Astrocyte of the hippocampus (primary cell): Measurements from ENCODE around the gene NETO1.

ENCODE experiments used
- DNase-seq: peaks from one replicate; pipeline ENCODE4 v3.0.0; 2011; ENCODE audit warnings: low read depth, low spot score

The NETO1 gene

DNA sequence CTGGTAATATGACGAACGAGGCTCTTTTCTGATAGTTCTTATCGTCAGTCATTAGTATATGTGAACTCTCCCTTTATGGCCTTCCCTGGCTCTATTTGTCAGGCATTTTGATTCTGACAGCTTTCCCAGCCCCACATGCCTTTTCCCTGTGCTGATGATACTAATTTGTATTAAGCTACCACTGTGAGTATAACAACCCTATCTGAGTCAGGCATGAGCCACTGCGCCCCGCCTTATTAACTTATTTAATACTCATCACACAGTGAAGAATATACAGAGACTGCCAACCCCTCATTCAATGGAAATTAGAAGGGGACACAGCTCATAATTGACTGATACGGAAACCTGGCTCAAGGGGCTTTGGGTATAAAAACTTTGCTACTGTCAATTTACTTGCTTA is 140.0 kb downstream of the NETO1 start:
- DNase-seq: no peak

DNA sequence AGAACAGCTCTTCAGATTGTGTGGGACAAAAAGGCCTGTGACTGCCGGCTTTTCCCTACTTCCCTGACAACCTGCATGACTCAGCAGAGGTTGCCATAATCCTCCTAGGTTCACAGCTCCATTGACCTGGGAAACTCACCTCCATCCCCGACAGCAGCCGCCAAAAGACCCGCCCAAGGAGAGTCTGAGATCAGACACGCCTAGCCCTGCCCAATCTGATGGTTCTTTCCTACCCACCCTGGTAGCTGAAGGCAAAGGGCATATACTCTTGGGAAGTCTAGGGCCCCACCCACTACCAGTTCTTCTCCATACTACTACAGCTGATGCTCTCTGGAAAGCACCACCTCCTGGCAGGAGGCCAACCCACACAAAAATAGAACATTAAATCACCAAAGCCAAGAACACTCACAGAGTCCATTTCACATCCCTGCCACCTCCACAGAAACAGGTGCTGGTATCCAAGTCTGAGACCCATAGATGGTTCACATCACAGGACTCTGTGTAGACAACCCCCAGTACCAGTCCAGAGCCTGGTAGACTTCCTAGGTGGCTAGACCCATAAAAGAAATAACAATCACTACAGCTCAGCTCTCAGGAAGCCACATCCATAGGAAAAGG is 140.6 kb downstream of the NETO1 start:
- DNase-seq: peak; percentile 2

DNA sequence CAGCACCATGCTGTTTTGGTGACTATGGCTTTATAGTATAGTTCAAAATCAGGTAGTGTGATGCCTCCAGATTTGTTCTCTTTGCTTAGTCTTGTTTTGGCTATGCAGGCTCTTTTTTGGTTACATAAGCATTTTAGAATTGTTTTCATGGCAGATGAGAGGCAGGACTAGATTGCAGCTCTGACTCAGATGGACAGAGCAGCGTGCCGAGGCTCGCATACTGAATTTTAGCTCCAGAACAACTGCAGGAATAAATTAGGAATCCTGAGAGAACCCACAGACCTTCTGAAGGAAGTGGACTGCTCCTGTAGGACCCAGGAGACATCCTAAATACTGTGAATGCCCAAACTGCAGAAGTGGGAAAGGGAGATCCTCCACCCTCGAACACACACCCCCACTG is 141.6 kb downstream of the NETO1 start:
- DNase-seq: no peak

DNA sequence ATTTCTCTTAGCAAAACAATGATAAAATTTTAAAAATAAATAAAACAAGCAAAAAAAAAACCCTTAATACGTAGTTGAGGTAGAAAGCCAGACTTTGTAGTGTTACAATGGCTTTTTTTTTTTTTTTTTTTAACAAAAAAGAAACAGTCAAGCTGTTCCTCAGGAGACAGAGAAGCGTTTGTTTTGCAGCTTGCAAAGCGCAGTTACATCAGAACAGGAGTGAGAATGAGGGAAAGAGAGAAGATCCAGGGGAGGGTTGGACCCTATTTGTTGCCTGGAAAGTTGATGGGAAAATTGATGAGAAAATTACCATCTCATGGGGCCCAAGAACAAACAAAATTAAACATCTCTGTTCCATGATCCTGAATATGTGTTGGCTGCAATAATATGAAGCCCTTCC is 146.5 kb downstream of the NETO1 start:
- no peak for DNase-seq

DNA sequence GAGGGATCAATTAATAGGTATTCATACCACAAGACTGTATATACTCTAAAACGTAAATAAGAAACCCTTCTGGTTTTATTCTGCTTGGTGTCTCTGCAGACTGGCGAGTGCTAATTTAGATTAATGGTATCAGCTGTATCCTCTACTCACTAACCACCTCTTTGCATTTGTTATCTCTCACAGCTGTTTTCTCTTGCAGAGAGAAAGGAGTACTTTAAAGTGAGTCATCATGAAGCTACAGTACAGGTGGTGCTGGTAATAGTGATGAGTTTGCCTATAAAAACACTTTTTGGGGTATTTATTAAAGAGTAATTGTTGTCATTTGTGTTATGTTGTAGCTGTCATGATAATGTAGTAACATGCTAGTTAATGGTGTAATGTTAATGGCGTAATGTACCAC is 147.7 kb downstream of the NETO1 start:
- no peak for DNase-seq

DNA sequence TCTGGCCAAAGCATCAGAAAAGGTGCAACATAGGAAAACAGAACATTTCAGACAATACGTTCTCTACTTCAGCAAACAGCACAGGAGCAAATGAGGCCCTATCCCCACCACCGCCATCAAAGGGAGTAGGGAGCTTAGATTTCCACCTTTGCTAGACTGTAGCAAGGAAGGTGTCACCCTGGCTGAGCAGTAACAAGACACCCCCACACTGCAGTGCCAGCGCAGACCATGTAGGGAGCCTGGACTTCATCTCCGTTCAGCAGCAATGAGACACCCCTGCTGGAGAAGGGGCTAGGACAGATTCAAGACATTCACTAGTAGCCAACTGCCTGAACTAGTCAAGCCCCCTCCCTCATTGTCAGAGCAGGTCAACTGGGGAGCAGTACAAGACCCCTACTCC is 163.6 kb downstream of the NETO1 start:
- no peak for DNase-seq

DNA sequence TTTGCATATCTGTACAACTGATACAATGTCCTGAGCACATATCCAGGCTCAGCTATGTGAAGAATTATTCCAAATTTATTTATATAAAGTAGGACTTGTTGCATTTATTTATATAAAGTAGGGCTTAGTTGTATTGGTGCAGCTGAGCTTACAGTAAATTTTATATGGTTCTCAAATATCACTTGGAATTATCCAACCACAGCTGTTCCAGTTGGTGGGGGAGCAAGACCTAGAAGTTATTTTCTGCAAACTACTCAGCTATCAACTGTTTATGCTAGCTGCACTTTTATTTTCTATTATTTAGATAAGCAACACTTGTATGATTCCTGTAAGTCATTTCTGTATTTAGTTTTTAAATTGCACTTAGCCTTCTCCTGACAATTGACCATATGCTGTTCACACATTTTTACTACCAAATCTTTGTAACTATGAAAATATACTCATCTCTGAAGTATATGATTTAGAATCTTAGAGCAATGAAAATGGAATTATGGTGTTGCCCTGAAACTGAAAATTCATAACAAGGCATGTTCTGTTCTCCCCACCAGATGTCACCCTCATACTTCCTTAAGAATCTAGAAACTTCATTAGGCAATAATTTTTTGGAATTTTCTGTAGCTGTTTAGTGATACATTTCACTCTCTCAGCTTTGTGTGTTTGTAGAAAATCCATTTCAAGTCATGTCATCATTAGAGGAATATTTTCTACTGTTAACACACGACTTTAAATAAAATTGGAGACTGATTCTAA is 166.7 kb downstream of the NETO1 start:
- DNase-seq: peak; percentile 34

DNA sequence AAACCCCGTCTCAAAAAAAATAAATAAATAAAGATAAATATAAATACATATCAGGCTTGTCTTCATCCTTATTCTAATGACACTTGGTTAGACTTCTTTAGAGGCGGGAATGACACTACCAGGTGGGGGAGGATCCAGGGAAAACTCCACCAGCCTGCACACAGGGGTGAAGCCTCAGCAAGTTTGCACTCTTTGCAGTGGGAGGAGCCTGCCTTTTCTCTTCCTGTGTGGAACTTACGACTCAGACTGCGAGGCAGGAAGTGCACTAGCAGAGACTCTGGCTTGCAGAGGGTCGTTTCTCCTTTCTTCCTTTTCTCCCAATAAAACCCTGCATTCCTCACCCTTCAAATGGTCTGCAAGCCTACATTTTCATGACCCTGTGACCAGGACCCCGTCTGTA is 170.1 kb downstream of the NETO1 start:
- no peak for DNase-seq

DNA sequence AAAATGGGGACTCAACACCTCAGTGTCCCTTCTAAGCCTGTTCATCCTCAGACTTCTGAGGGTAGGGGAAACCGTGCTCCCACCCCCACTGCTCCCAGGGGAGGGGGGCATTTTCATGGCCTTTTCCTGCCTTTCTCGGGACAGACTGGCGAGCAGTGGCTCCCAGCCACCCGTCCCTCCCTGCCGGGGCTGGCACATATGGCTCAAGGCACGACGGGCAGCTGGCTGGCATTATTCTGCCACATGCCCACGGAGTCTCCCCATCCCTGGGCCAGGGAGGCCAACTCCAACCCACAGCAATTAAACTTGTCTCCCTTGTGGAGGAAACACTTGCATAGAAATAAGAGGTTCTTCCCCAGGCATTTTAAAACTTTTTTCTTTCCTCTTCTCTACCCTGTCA is 175.2 kb downstream of the NETO1 start:
- no peak for DNase-seq
